NT2/D1 (cell line): Measurements from ENCODE around the gene FLOT1.

Experiments
- DNase-seq: peaks from one replicate; pipeline ENCODE4 v3.0.0-alpha.2; 2011; ENCODE audit warnings: low read depth, low spot score
- H3K27me3 ChIP-seq: 2 replicates; pipeline ENCODE4 v1.6.0; 2011; ENCODE audit warnings: mild to moderate bottlenecking; ENCODE audit not compliant: insufficient read length, insufficient read depth
- H3K36me3 ChIP-seq: 2 replicates; pipeline ENCODE4 v1.6.1; 2011; ENCODE audit warnings: mild to moderate bottlenecking, low read length, mixed read lengths; ENCODE audit not compliant: insufficient read depth, insufficient read length
- H3K4me1 ChIP-seq: 2 replicates; pipeline ENCODE4 v1.5.1; 2011; ENCODE audit not compliant: insufficient read depth, insufficient read length
- H3K4me3 ChIP-seq: 2 replicates; pipeline ENCODE4 v1.5.1; 2011; ENCODE audit warnings: low read depth; ENCODE audit not compliant: insufficient read length
- H3K9ac ChIP-seq: 2 replicates; pipeline ENCODE4 v1.6.0; 2011; ENCODE audit warnings: low read depth; ENCODE audit not compliant: insufficient read length
- H3K9me3 ChIP-seq: 2 replicates; pipeline ENCODE4 v1.5.1; 2011; ENCODE audit warnings: mild to moderate bottlenecking, low read length; ENCODE audit not compliant: insufficient read depth
- SUZ12 ChIP-seq: IDR thresholded peaks from 2 replicates; pipeline ENCODE4 v1.6.1; 2011; ENCODE audit not compliant: insufficient read length, insufficient read depth; ENCODE audit errors: extremely low read depth
- YY1 ChIP-seq: IDR thresholded peaks from 2 replicates; pipeline ENCODE4 v1.6.1; 2011; ENCODE audit not compliant: insufficient read length, insufficient read depth
- ZNF274 ChIP-seq: IDR thresholded peaks from 2 replicates; pipeline ENCODE4 v1.6.1; 2011; ENCODE audit warnings: mild to moderate bottlenecking, low read depth, low read length

The FLOT1 gene

DNA sequence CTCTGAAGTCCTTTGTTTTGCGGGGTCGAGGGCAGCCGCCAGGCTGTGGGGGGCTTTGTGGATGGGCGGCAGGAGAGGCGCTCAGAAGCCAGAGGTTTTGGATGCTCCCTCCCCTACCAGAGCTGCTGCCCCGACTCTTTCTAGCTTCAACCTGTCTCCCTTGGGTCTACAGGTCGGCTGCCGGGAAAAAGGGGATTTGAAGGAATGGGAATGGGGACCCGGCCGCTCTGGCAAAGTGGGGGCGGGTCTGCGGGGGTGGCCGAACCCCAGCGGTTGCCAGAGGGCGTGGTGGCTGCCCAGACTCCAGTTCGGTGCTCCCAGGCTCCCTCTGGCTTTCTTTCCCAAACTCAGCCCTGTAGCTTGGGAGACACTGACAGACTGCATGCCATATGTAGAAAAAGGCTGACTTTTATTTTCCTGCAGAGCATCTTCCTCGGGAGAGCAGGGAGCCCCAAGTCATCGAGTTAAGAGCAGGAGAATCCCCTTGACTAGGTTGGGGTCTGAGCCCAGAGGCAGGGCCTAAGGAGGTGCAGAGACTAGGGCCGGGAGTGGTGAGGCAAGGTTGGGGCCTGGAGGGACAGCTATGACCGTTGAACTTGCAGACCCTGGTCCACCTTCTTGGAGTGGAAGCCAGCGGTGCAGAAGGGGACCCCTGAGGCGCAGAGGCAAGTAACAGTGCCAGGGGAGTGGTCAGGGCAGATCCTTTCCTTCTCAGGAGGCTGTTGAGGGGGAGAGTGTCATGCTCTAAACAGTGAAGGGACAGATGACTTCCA is 54.6 kb downstream of the FLOT1 start:
- TF ChIP-seq YY1 (no peak), SUZ12 (no peak), ZNF274 (no peak)
- Histone ChIP-seq H3K9me3 (no peaks in the 10 kb centered on the region), H3K9ac (peak overlapping the region; percentile 86), H3K36me3 (peaks cover 29% of the 10 kb centered on the region), H3K27me3 (no peaks in the 10 kb centered on the region), H3K4me3 (peak overlapping the region; percentile 63), H3K4me1 (peaks cover 14% of the 10 kb centered on the region)
- DNase-seq: no peak

DNA sequence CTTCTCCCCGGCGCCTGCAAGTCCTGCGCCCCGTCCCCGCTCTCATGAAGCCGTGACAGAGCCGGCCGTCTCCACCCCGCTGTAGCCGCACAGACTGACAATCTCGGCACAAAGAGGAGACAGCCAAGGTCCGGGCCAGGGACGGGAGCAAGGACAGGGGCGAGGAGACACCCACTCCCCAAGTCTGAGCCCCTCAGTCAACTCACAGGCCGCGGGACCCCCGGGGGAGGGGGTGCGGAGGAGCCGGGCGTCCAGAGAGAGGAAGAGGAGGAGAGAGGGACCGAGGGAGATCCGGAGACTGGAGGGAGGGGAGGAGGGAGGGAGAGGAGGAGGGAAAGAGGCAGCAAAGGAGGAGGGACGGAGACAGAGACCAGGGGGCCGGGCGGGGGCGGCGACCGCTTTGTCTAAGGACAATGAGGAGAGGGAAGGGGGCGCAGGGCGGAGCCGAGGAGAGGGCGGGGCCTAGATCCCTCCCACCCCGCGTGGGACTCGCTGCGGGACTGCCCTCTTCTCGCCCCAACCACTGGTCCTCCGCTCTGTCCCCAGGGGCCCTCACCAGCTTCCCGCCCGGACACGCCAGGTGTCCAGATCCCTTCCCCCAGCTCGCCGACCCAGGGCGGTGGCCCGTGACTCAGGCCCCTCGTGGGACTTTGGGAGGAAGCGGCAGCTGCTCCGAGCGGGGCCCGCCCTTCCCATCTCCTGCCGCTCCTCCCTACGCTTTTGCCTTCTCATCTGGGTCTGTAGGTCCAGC is 55.4 kb downstream of the FLOT1 start:
- H3K9ac ChIP-seq: peak overlapping the region; percentile 86
- H3K4me1 ChIP-seq: peaks cover 19% of the 10 kb centered on the region
- H3K9me3 ChIP-seq: no peaks in the 10 kb centered on the region
- H3K4me3 ChIP-seq: peak overlapping the region; percentile 63
- no peaks in the 10 kb centered on the region for H3K27me3 ChIP-seq
- peaks cover 29% of the 10 kb centered on the region for H3K36me3 ChIP-seq
- TF ChIP-seq ZNF274 (no peak), YY1 (no peak), SUZ12 (no peak)
- no peak for DNase-seq

- peaks cover 33% of the 10 kb centered on the region for H3K36me3 ChIP-seq
- H3K9me3 ChIP-seq: no peaks in the 10 kb centered on the region
These were observed 56.2 kb downstream of the FLOT1 start, which contains the start of gene PPP1R18 for GRCh38 chr6:30686009-30686907. Gene PPP1R18, minus strand, starts transcription at chr6:30686645. Its CDS starts 627 bp downstream, at chr6:30686018.

GRCh38 chr6:30685157-30686008 is 57.1 kb downstream of the FLOT1 start:
- Histone ChIP-seq H3K4me1 (peaks cover 20% of the 10 kb centered on the region), H3K36me3 (peaks cover 36% of the 10 kb centered on the region), H3K4me3 (peak overlapping the region; percentile 16), H3K27me3 (no peaks in the 10 kb centered on the region), H3K9me3 (no peaks in the 10 kb centered on the region), H3K9ac (peak overlapping the region; percentile 82)
- no peak for DNase-seq
- no peak for TF ChIP-seq ZNF274
- TF ChIP-seq YY1: no peak
- no peak for TF ChIP-seq SUZ12

More at GRCh38 chr6:30686009-30686907, 56.2 kb downstream of the FLOT1 start, which contains the start of gene PPP1R18:
- Histone ChIP-seq H3K4me1 (peaks cover 20% of the 10 kb centered on the region), H3K9ac (peak within 1 kb of the TSS; percentile 86), H3K27me3 (no peaks in the 10 kb centered on the region), H3K4me3 (peak within 1 kb of the TSS; percentile 63)
- TF ChIP-seq SUZ12: no peak
- TF ChIP-seq ZNF274: no peak
- TF ChIP-seq YY1: no peak
- DNase-seq: no peak

GRCh38 chr6:30684386-30685156 is 57.9 kb downstream of the FLOT1 start:
- Histone ChIP-seq H3K27me3 (no peaks in the 10 kb centered on the region), H3K4me3 (peak overlapping the region; percentile 11), H3K9me3 (no peaks in the 10 kb centered on the region), H3K36me3 (peaks cover 38% of the 10 kb centered on the region), H3K9ac (peak overlapping the region; percentile 29), H3K4me1 (peaks cover 15% of the 10 kb centered on the region)
- DNase-seq: no peak
- TF ChIP-seq SUZ12: no peak
- no peak for TF ChIP-seq YY1
- TF ChIP-seq ZNF274: no peak

DNA sequence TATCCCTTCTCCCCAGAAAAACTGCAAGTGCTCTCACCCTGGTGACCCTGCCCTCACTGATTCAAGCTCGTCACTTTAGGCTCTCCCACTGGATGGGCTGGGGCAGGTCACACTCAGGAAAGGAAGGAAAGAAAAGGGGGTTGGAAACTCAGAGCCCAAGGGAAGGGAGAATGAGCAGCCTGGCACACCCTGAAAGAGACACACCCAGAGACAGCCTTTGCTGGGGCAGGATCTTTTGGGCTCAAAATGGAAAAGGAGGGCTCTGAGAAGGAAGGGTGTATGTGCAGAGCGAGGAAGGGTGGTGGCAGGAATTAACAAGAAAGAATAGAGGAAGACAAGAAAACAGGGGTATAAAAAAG is 58.5 kb downstream of the FLOT1 start:
- Histone ChIP-seq H3K9me3 (no peaks in the 10 kb centered on the region), H3K36me3 (peaks cover 33% of the 10 kb centered on the region), H3K4me1 (peaks cover 14% of the 10 kb centered on the region), H3K9ac (peak overlapping the region; percentile 29), H3K27me3 (no peaks in the 10 kb centered on the region), H3K4me3 (peak overlapping the region; percentile 11)
- no peak for DNase-seq
- no peak for TF ChIP-seq SUZ12
- TF ChIP-seq ZNF274: no peak
- no peak for TF ChIP-seq YY1
